ENCODE measurements around the gene ALS2. TPM values are rescaled to one million over a fixed set of nuclear protein-coding genes. Genes with fewer than 3 reads are reported as not detected.
"Not testable (repeated sequence)": the region's sequence is repeated elsewhere in the genome, so short reads cannot be mapped to it uniquely, and the experiment has no call there.

ALS2 gene
- total RNA-seq, 1 donor: 27.4 TPM

DNA sequence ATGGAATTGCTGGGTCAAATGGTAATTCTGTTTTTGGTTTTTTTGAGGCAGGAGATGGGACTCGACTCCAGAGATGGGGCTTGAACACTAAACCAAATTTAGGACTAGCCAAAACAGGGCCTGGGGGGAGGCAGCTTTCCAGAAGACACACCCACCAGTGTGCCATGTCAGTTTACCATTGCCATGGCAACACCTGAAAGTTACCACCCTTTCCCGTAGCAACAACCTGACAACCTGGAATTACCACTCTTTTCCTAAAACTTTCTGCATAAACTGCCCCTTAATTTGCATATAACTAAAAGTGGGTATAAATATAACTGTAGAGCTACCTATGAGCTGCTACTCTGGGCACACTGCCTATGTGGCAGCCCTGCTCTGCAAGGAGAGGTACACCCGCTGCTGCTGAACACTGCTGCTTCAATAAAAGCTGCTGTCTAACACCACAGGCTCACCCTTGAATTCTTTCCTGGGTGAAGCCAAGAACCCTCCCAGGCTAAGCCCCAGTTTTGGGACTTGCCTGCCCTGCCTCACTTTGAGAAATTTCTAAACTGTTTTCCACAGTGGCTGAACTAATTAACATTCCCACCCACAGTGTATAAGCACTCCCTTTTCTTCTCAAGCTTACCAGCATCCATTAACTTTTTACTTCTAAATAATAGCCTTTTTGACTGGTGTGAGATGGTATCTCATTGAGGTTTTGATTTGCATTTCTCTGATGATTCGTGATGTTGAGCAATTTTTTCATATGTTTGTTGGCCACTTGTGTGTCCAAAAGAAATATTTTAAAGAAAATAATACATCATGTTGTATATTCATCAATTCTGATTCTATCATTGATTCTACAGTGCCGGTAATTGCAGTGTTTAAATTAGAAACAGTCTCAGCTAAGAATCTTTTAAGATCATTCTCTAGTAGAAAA, 36.2 kb upstream of the ALS2 start:
- DNase-seq (ENCODE audit: low read depth): no peak
- no peak for TF ChIP-seq CTCF (IDR thresholded peaks at IDR 0.05; ENCODE audit: insufficient read depth, low read length)
- H3K4me3 ChIP-seq (ENCODE audit: low read depth, low read length): no peak overlapping the region

DNA sequence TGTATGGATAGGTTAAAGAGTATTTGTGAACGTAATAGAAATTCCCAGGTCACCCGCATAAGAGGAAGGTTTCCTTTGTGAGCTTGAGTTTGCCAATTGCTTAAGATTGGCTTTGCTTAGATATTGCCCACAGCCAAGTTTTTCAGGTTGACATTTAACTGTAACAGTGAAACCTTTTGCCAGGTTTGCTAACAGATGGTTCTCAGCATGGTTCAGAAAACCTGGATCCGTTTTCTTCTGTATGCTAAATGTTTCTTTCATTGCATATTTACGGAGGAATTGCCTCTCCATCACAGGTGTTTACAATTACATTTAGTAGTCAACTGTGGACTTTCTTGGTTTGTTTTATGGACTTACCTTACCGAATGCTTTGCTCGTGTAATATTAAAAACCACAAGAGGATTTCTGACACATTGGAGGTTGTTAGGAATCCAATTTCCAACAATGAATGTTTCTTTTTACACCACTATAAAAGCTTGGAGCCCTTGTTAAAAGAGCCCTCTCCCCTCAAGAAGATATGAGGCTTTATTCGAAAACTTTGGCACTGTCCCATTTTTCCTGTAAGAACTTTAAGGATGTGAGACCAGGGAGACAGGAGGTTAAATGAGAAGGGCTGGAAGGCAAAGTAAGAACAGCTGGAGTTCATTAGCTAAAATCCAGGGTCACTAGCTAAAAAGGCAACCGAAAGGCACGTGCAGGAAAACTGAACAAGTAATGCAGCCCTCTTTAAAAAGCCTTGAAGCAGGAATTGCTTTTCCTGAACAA, 33.4 kb upstream of the ALS2 start:
- no peak for TF ChIP-seq CTCF (IDR thresholded peaks at IDR 0.05; ENCODE audit: insufficient read depth, low read length)
- H3K4me3 ChIP-seq (ENCODE audit: low read depth, low read length): no peak overlapping the region
- peak; percentile 30 for DNase-seq (ENCODE audit: low read depth)

DNA sequence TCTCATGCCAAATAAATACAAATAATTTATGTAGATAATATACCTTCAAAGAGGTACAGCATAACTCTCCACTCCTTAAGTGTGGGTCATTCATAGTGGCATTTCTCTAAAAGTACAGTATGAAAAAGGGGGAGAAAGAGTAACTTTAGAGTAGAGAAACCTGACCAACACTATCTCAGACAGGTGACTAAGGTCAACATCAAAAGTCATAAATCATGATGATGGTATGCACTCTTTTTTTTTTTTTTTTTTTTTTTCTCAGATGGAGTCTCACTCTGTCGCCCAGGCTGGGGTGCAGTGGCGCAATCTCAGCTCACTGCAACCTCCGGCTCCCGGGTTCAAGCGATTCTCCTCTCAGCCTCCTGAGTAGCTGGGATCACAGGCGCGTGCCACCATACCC, 29.9 kb upstream of the ALS2 start:
- not testable (repeated sequence) for DNase-seq (ENCODE audit: low read depth); H3K4me3 ChIP-seq (ENCODE audit: low read depth, low read length)

DNA sequence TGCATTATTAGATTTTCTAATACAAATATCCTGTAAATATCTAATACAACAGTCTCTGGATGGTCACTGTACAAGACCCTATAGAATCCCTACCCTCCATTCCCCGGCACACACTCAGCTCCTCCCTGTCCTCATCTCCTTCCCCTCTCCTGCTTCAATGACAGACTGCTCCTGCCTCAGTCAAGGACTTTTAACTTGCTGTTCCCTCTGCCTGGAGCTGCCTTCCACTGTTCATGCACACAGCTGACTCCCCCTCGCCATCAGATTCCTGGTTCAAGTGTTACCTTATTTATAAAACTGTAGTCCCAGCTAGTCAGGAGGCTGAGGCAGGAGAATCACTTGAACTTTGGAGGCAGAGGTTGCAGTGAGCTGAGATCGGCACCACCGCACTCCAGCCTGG, 28.9 kb upstream of the ALS2 start:
- no peak overlapping the region for H3K4me3 ChIP-seq (ENCODE audit: low read depth, low read length)
- no peak for DNase-seq (ENCODE audit: low read depth)
- TF ChIP-seq CTCF (IDR thresholded peaks at IDR 0.05; ENCODE audit: insufficient read depth, low read length): no peak

DNA sequence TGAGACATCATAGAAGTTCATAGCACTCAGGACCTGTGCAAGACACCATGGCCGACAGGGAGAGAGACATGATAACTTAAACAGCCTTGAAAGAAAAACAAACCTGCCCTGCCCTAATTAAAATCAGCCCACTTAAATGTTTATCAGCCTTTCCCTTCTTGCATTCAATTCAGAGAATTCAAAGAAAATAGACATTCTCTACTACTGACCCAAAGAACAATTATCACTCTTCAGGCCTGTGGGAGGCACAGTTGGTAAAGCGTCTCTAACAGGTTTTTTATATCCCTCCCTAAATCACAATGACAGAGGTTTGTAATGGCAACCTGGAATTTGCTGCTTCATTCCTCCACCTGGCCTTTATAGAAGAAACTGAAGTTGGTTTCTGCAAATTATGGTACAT, 27.3 kb upstream of the ALS2 start:
- peak overlapping the region; percentile 33 for H3K4me3 ChIP-seq (ENCODE audit: low read depth, low read length)
- no peak for TF ChIP-seq CTCF (IDR thresholded peaks at IDR 0.05; ENCODE audit: insufficient read depth, low read length)
- no peak for DNase-seq (ENCODE audit: low read depth)

GRCh38 chr2:201807452-201807999, 26.8 kb upstream of the ALS2 start:
- peak; percentile 81 for DNase-seq (ENCODE audit: low read depth)
- TF ChIP-seq CTCF (IDR thresholded peaks at IDR 0.05; ENCODE audit: insufficient read depth, low read length): no peak
- H3K4me3 ChIP-seq (ENCODE audit: low read depth, low read length): peak overlapping the region; percentile 33

Data from fibroblast of the aortic adventitia (primary cell).